PC-3 (cell line): Measurements from ENCODE around the gene TCF3. TPM values are rescaled to one million over a fixed set of nuclear protein-coding genes. Genes with fewer than 3 reads are reported as not detected.

Experiments
- ATAC-seq: fragments of 200-7000 bp; cut with Tn5 transposase; 2 replicates; pipeline ENCODE4 v1.9.1; 2020; ENCODE audit warnings: mild to moderate bottlenecking, moderate library complexity
- BruUV-seq: library from RNA; stranded (reverse); fragments of 400-500 nt; replicated peaks from 2 replicates; lab custom pipeline; 2021; lab: Mats Ljungman, UMichigan
- CTCF ChIA-PET: fragments of 300-600 bp; sonication (Branson Sonifier 250); formaldehyde crosslinking; loops from one replicate; lab custom pipeline; 2022; ENCODE audit warnings: antibody characterized with exemption; lab: Charles Lee
- POLR2A ChIA-PET: fragments of 300-600 bp; sonication (Branson Sonifier 250); formaldehyde crosslinking; loops from one replicate; lab custom pipeline; 2022; ENCODE audit warnings: antibody characterized with exemption; ENCODE audit not compliant: unreplicated experiment; lab: Charles Lee
- DNase-seq: peaks from one replicate; pipeline ENCODE4 v3.0.0-alpha.2; 2015
- H2AFZ ChIP-seq: fragments of 300-600 bp; sonication (generic); 2 replicates; pipeline ENCODE4 v1.6.0; 2016; ENCODE audit warnings: antibody characterized with exemption, low read length
- H3F3A ChIP-seq: fragments of 300-600 bp; sonication (generic); one replicate; pipeline ENCODE4 v1.6.0; 2017; ENCODE audit warnings: antibody characterized with exemption, low read length, control low read depth, mild to moderate bottlenecking; ENCODE audit not compliant: unreplicated experiment
- H3K27ac ChIP-seq: fragments of 300-600 bp; sonication (generic); 2 replicates; pipeline ENCODE4 v1.5.1; 2016; ENCODE audit warnings: mild to moderate bottlenecking, low read length
- H3K27me3 ChIP-seq: fragments of 300-600 bp; sonication (generic); 2 replicates; pipeline ENCODE4 v1.6.1; 2016; ENCODE audit warnings: low read length, mixed read lengths
- H3K36me3 ChIP-seq: fragments of 300-600 bp; sonication (generic); 2 replicates; pipeline ENCODE4 v1.6.1; 2016; ENCODE audit warnings: low read depth, mixed run types, low read length, mixed read lengths
- H3K4me1 ChIP-seq: fragments of 300-600 bp; sonication (generic); 2 replicates; pipeline ENCODE4 v1.5.1; 2016; ENCODE audit warnings: low read length; ENCODE audit not compliant: insufficient read depth
- H3K4me2 ChIP-seq: fragments of 300-600 bp; sonication (generic); 2 replicates; pipeline ENCODE4 v1.6.0; 2016; ENCODE audit warnings: low read length
- H3K4me3 ChIP-seq: fragments of 300-600 bp; sonication (generic); 2 replicates; pipeline ENCODE4 v1.5.1; 2016; ENCODE audit warnings: mild to moderate bottlenecking, low read length, mixed read lengths
- H3K79me2 ChIP-seq: fragments of 300-600 bp; sonication (generic); 2 replicates; pipeline ENCODE4 v1.6.1; 2017; ENCODE audit warnings: low read length, mixed read lengths
- H3K9ac ChIP-seq: fragments of 300-600 bp; sonication (generic); 2 replicates; pipeline ENCODE4 v1.6.0; 2016; ENCODE audit warnings: mild to moderate bottlenecking, low read length
- H3K9me2 ChIP-seq: fragments of 300-600 bp; sonication (generic); replicated peaks from 2 replicates; pipeline ENCODE4 v1.6.1; 2016; ENCODE audit warnings: mixed run types, low read length, mixed read lengths
- H3K9me3 ChIP-seq: fragments of 300-600 bp; sonication (generic); 2 replicates; pipeline ENCODE4 v1.6.1; 2016; ENCODE audit warnings: low read length, mixed read lengths
- H4K20me1 ChIP-seq: fragments of 300-600 bp; sonication (generic); 2 replicates; pipeline ENCODE4 v1.6.1; 2016; ENCODE audit warnings: low read length, mixed read lengths
- EZH2 ChIP-seq: fragments of 300-600 bp; sonication (generic); IDR thresholded peaks from one replicate; pipeline ENCODE4 v1.6.1; 2017; ENCODE audit warnings: antibody characterized with exemption, mild to moderate bottlenecking, low read length; ENCODE audit not compliant: unreplicated experiment
- EZH2phosphoT487 ChIP-seq: fragments of 300-600 bp; sonication (generic); IDR thresholded peaks from 2 replicates; pipeline ENCODE4 v1.6.1; 2018; ENCODE audit warnings: mild to moderate bottlenecking, antibody characterized with exemption, low read length, borderline replicate concordance
- intact Hi-C: fragments of 100-400 bp; cut with micrococcal nuclease; formaldehyde crosslinking; loops from 2 replicates; pipeline ENCODE4 v1.9.0; 2023
- total RNA-seq: library from RNA; depleted of rRNA; stranded (reverse); fragments of >200 nt; gene quantifications from 2 replicates; pipeline ENCODE4 v1.2.3, GENCODE V29; 2014
- TF ChIP-seq, protein P1 (sequence below): fragments of 300-600 bp; sonication (generic); conservative IDR thresholded peaks from 2 replicates; pipeline ENCODE4 v1.5.1; 2017; ENCODE audit warnings: antibody characterized with exemption, low read depth, mild to moderate bottlenecking, low read length

The TCF3 gene
- total RNA-seq, 1 experiment from 2014 or later, result 147 TPM

DNA sequence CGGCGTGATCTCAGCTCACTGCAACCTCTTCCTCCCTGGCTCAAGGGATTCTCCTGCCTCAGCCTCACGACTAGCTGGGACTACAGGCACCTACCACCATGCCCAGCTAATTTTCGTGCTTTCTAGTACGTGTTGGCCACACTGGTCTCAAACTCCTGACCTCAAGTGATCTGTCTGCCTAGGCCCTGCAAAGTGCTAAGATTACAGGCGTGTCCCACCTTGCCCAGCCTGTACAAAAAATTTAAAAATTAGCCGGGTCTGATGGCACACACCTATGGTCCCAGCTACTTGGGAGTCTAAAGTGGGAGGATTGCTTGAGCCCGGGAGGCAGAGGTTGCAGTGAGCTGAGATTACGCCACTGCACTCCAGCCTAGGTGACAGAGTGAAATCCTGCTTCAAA lies 79.6 kb downstream of the TCF3 start:
- Histone ChIP-seq H3K27ac (no peak overlapping the region), H4K20me1 (no peaks in the 10 kb centered on the region), H3K79me2 (no peaks in the 10 kb centered on the region), H3K27me3 (no peaks in the 10 kb centered on the region), H3F3A (no peaks in the 10 kb centered on the region), H2AFZ (no peak overlapping the region), H3K9ac (no peak overlapping the region), H3K4me2 (no peak overlapping the region), H3K9me2 (no peaks in the 10 kb centered on the region), H3K4me3 (no peak overlapping the region), H3K9me3 (no peaks in the 10 kb centered on the region), H3K4me1 (no peaks in the 10 kb centered on the region; the same call in 1 of the 2 replicates), H3K36me3 (no peaks in the 10 kb centered on the region)
- TF ChIP-seq EZH2 (no peak), EZH2phosphoT487 (no peak)
- TF ChIP-seq, protein P1, sequence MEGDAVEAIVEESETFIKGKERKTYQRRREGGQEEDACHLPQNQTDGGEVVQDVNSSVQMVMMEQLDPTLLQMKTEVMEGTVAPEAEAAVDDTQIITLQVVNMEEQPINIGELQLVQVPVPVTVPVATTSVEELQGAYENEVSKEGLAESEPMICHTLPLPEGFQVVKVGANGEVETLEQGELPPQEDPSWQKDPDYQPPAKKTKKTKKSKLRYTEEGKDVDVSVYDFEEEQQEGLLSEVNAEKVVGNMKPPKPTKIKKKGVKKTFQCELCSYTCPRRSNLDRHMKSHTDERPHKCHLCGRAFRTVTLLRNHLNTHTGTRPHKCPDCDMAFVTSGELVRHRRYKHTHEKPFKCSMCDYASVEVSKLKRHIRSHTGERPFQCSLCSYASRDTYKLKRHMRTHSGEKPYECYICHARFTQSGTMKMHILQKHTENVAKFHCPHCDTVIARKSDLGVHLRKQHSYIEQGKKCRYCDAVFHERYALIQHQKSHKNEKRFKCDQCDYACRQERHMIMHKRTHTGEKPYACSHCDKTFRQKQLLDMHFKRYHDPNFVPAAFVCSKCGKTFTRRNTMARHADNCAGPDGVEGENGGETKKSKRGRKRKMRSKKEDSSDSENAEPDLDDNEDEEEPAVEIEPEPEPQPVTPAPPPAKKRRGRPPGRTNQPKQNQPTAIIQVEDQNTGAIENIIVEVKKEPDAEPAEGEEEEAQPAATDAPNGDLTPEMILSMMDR, result no peak
- ATAC-seq (no peak), DNase-seq (no peak)
- ChIA-PET POLR2A (no interaction called here), CTCF (no interaction called here)
- intact Hi-C loops, result no loop called here
- BruUV-seq, result no TSS peak

DNA sequence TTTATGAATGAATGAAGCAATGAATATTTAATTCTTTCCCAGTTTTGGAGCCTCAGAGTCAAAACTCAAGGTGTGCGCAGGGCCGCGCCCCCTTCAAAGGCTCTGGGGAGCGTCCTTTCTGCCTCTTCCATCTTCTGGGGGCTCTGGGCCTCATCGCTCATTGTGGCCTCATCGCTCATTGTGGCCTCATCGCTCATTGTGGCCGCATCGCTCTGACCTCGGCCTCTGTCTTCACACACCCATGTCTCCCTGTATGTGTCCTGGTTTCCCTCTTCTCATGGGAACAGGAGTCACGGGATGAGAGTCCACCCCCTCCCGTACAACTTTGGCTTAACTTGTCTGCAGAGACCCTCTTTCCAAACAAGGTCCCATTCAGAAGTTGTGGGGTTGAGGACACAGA lies 81.1 kb downstream of the TCF3 start:
- no peaks in the 10 kb centered on the region for H3F3A ChIP-seq
- intact Hi-C loops, result no loop called here
- H3K9me3 ChIP-seq, result no peaks in the 10 kb centered on the region
- H3K4me1 ChIP-seq, result no peaks in the 10 kb centered on the region; the same call in 1 of the 2 replicates
- no peak overlapping the region for H3K4me3 ChIP-seq
- no peak overlapping the region for H2AFZ ChIP-seq
- H3K36me3 ChIP-seq, result no peaks in the 10 kb centered on the region
- no peak overlapping the region for H3K4me2 ChIP-seq
- peaks cover 4% of the 10 kb centered on the region; the same call in 1 of the 2 replicates for H3K79me2 ChIP-seq
- POLR2A ChIA-PET, result no interaction called here
- H3K9me2 ChIP-seq, result no peaks in the 10 kb centered on the region
- TF ChIP-seq, protein P1, result no peak
- no TSS peak for BruUV-seq
- H3K27ac ChIP-seq, result no peak overlapping the region
- H3K27me3 ChIP-seq, result no peaks in the 10 kb centered on the region
- no peak for DNase-seq
- CTCF ChIA-PET, result no interaction called here
- H3K9ac ChIP-seq, result no peak overlapping the region
- H4K20me1 ChIP-seq, result no peaks in the 10 kb centered on the region
- no peak for ATAC-seq

DNA sequence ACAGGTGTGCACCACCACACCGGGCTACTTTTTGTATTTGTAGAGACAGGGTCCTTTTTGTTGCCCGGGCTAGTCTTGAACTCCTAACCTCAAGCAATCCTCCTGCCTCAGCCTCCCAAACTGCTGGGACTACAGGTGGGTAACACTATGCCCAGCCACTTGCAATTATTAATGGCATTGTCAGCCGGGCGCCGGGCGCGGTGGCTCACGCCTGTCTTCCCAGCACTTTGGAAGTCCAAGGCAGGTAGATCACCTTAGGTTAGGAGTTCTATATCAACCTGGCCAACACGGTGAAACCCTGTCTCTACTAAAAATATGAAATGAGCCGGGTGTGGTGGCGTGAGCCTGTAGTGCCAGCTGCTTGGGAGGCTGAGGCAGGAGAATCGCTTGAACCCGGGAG lies 81.6 kb downstream of the TCF3 start:
- CTCF ChIA-PET, result no interaction called here
- DNase-seq (no peak), ATAC-seq (no peak)
- Histone ChIP-seq H2AFZ (no peak overlapping the region), H3K36me3 (no peaks in the 10 kb centered on the region), H3K9me2 (no peaks in the 10 kb centered on the region), H3K27ac (no peak overlapping the region), H3K4me1 (no peaks in the 10 kb centered on the region; the same call in 1 of the 2 replicates), H3K9me3 (no peaks in the 10 kb centered on the region), H3K27me3 (no peaks in the 10 kb centered on the region), H3K4me3 (no peak overlapping the region), H4K20me1 (no peaks in the 10 kb centered on the region), H3K4me2 (no peak overlapping the region), H3K79me2 (peaks cover 9% of the 10 kb centered on the region), H3K9ac (no peak overlapping the region), H3F3A (no peaks in the 10 kb centered on the region)
- no peak for TF ChIP-seq EZH2phosphoT487
- no peak for TF ChIP-seq EZH2
- TF ChIP-seq, protein P1, result no peak
- intact Hi-C loops, result no loop called here
- no TSS peak for BruUV-seq
- POLR2A ChIA-PET, result no interaction called here
